ENCODE results near the gene PDE2A.

- TF ChIP-seq CTCF (IDR thresholded peaks at IDR 0.05) (no peak), POLR2A (IDR thresholded peaks at IDR 0.05) (no peak)
Observed at GRCh38 chr11:72631806-72632731, 42.2 kb downstream of the PDE2A start.
